ENCODE results near the gene KLK10.

DNA sequence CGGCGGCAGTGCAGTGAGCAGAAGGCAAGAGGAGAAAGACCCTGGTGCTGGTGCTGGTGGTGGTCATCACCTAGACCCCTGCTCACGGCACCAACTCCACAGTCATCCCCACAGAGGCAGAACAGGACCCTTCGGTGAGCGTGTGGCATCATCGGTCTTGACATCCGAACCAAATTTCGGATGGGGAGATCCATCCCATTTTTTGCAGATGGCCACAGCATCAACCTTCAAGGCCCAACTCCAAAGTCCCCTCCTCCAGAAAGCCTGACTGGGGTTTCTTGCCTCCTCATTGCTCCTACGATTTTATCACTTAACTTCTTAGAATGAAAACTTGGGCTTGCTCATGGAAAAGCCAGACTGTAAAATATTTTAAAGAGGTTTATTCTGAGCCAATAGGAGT, 24.0 kb upstream of the KLK10 start:
- TF ChIP-seq, protein P1, sequence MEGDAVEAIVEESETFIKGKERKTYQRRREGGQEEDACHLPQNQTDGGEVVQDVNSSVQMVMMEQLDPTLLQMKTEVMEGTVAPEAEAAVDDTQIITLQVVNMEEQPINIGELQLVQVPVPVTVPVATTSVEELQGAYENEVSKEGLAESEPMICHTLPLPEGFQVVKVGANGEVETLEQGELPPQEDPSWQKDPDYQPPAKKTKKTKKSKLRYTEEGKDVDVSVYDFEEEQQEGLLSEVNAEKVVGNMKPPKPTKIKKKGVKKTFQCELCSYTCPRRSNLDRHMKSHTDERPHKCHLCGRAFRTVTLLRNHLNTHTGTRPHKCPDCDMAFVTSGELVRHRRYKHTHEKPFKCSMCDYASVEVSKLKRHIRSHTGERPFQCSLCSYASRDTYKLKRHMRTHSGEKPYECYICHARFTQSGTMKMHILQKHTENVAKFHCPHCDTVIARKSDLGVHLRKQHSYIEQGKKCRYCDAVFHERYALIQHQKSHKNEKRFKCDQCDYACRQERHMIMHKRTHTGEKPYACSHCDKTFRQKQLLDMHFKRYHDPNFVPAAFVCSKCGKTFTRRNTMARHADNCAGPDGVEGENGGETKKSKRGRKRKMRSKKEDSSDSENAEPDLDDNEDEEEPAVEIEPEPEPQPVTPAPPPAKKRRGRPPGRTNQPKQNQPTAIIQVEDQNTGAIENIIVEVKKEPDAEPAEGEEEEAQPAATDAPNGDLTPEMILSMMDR (IDR thresholded peaks at IDR 0.05): no peak
- no peak for TF ChIP-seq ZFX (IDR thresholded peaks at IDR 0.05; ENCODE audit: borderline replicate concordance)

Measured in 22Rv1 (cell line).